ENCODE measurements around the gene SMO.

- TF ChIP-seq CTCF (IDR thresholded peaks at IDR 0.05) (no peak), POLR2AphosphoS5 (IDR thresholded peaks at IDR 0.05) (no peak)
These were observed 21.7 kb upstream of the SMO start for GRCh38 chr7:129166745-129167144.
